ENCODE data around the gene TF.

GRCh38 chr3:133754455-133754854 lies 8.3 kb downstream of the TF start:
- TF ChIP-seq POLR2A (IDR thresholded peaks at IDR 0.05): no peak
- TF ChIP-seq CTCF (IDR thresholded peaks at IDR 0.05): no peak
